CD4-positive, alpha-beta T cell treated with Interleukin-12 subunit alpha and Interleukin-12 subunit beta, for 1 hour (primary cell): ENCODE data around the gene ZGPAT.

Experiments
- DNase-seq: peaks from one replicate; pipeline ENCODE4 v3.0.0-alpha.2; 2020

Gene ZGPAT

GRCh38 chr20:63679799-63680305 is 28.0 kb upstream of the ZGPAT start:
- DNase-seq = no peak

GRCh38 chr20:63680427-63680826 is 27.4 kb upstream of the ZGPAT start:
- DNase-seq = no peak

DNA sequence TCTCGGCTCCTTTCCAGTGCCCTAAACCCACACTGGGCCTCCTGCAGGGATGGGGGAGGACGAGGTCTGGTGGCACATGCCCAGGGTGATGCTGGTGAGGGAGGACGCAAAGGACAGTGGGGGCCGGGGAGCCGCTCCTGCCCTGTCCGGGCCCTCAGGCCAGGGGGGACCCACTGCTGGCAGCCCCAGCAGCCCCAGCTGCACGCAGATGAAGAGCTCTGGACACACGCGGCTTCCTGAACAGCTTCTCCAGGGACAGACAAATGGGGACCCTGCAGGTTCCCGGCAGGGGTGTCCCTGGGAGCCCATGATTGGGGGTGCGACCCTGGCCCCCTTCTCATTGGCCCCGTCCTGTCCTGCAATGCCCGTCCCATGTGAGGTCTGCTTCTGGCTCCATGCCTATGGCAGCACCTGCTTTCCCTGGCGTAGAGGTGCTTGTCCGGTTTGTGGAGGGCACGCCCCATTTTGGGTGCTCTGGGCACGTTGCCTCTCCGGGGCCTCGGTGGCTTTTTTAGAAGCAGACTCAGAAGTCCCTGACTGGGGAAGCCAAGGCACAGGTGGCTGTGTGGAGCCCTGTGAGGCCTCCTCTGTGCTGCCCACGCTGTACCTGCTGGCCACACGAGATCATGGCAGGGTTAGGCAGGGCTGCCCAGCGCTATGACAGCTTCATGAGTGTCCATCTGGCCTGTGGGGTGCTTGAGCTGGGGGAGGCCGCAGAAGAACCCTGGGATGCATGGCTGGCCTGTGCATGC is 26.8 kb upstream of the ZGPAT start:
- no peak for DNase-seq

DNA sequence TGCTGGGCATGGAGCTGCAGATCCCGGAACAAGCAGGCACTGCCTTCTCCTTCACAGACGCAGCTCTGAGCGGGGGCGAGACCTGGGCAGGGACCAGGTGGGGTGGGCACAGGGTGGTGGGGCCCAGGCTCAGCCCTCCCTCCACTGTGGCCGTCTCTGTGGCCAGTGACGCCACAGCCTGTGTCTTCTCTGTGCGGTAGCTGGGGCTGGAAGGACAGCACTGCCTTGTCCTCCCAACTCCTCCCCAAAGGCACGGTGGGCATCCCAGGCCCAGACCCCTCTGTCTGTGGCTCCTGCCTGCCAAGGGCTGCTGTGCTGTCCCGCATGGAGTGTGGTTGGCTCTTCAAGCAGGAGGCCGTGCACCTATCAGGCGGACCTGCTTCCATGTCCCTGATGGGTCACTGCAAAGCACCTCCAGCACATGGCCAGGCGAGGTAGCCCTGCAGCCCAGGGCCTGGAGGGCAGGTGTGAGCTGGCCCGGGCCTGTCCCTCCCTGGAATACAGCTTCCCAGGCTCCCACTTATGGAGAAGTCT is 26.2 kb upstream of the ZGPAT start:
- DNase-seq = no peak

- no peak for DNase-seq
These were observed 25.3 kb upstream of the ZGPAT start for GRCh38 chr20:63682384-63683139.

- no peak for DNase-seq
These were observed 22.4 kb upstream of the ZGPAT start for GRCh38 chr20:63685269-63686026.

- no peak for DNase-seq
These were observed 21.7 kb upstream of the ZGPAT start for GRCh38 chr20:63686094-63686491.

- peak; percentile 37 for DNase-seq
These were observed 21.1 kb upstream of the ZGPAT start for GRCh38 chr20:63686492-63687321.

GRCh38 chr20:63687419-63688178 is 20.2 kb upstream of the ZGPAT start:
- no peak for DNase-seq

- DNase-seq = no peak
These were observed 19.4 kb upstream of the ZGPAT start for GRCh38 chr20:63688228-63689045.

DNA sequence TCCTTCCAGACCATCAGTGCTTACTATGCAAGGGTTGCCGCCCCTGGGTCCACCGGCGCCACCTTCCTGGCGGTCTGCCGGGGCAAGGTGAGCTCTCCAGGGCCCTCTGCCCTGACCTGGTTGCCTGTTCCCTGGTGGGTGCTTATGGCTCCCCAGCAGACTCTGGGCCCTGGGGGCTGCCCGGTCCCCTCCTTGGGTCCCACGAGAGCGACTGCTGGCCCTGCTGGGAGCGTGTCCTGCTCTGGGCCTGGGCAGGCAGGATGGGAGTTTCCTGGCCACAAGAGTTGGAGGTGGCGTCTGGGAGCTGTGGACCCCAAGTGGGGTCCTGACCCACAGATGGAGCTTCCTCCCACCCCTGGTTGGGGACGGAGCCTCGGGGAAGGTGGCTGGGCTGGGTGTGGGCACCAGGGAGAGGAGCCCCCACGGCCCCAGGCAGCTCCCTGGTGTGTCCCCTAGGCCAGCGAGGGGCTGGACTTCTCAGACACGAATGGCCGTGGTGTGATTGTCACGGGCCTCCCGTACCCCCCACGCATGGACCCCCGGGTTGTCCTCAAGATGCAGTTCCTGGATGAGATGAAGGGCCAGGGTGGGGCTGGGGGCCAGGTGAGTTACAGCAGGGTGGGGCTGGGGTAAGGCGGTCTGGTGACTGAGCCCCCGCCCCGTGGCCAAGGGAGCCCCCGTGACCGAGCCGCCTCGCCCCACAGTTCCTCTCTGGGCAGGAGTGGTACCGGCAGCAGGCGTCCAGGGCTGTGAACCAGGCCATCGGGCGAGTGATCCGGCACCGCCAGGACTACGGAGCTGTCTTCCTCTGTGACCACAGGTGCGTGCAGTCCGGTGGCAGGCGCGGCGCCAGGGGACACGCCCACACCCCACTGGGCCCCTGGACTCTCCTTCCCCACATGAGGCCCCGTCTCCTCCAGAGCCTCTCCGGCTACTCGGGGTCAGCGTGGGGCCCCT is 18.5 kb upstream of the ZGPAT start:
- no peak for DNase-seq

DNA sequence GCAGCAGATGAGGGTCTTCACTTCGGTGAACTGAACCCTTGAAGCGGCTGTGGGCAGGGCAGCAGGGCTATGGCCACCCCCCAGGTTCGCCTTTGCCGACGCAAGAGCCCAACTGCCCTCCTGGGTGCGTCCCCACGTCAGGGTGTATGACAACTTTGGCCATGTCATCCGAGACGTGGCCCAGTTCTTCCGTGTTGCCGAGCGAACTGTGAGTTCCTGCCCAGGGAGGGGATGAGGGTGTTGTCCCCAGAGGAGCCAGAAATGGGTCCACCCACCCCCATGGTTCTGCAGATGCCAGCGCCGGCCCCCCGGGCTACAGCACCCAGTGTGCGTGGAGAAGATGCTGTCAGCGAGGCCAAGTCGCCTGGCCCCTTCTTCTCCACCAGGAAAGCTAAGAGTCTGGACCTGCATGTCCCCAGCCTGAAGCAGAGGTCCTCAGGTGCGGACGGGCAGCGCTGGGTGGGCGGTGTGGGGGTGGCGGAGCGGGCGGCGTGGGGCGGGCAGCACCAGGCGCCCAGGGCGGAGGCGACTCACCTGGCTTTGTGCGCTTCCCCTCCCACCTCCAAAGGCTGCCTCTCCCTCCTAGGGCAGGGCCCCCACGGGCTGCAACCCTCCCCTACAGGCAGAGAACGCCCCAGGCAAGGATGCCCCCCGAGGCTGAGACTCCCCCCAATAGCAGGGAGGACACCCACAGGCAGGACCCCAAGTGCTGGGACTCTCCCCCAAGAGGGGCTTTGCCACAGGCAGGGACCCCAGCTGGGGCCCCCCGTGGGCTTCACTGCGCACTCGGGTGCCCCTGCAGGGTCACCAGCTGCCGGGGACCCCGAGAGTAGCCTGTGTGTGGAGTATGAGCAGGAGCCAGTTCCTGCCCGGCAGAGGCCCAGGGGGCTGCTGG is 17.6 kb upstream of the ZGPAT start:
- no peak for DNase-seq

GRCh38 chr20:63690898-63691710 is 16.7 kb upstream of the ZGPAT start:
- no peak for DNase-seq

- DNase-seq = no peak
These were observed 16.0 kb upstream of the ZGPAT start for GRCh38 chr20:63691711-63692435.

DNA sequence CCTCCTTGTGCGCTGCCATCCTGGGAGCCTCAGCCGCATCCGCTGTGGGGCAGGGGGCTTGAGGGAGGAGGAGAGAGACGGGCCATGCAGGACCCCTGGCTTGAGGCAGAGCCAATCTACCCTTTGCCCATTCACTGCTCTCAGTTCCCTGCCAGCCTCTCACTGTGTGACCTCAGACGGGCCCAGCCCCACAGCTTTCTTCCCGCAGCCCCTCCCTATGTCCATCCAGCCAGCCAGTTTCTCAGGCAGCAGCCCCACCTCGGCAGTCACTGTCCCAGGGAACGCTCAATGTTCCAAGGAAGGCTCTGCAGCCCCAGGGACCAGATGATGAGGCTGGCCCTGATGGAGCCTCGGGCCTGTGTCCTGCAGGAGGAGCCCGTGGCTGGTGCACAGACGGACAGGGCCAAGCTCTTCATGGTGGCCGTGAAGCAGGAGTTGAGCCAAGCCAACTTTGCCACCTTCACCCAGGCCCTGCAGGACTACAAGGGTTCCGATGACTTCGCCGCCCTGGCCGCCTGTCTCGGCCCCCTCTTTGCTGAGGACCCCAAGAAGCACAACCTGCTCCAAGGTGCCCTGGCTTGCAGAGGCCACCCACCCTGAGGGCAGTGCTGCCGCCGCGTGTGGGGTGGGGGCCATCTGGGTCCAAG is 15.3 kb upstream of the ZGPAT start:
- DNase-seq = no peak

GRCh38 chr20:63693083-63693732 is 14.6 kb upstream of the ZGPAT start:
- DNase-seq = no peak
